ENCODE data around the gene CAP1.
"Not testable (repeated sequence)": the region's sequence is repeated elsewhere in the genome, so short reads cannot be mapped to it uniquely, and the experiment has no call there.

Gene CAP1

GRCh38 chr1:40059338-40059959, 18.9 kb downstream of the CAP1 start:
- peak; percentile 37 for DNase-seq

GRCh38 chr1:40059960-40060750, 19.6 kb downstream of the CAP1 start:
- DNase-seq: no peak

- DNase-seq: no peak
Observed at GRCh38 chr1:40064797-40065499, 24.4 kb downstream of the CAP1 start.

GRCh38 chr1:40067023-40067422, 26.5 kb downstream of the CAP1 start:
- no peak for DNase-seq

GRCh38 chr1:40067851-40068250, 27.3 kb downstream of the CAP1 start:
- DNase-seq: no peak

GRCh38 chr1:40072142-40072541, 31.6 kb downstream of the CAP1 start:
- no peak for DNase-seq

GRCh38 chr1:40073062-40073461, 32.5 kb downstream of the CAP1 start:
- no peak for DNase-seq

- DNase-seq: no peak
Observed at GRCh38 chr1:40075266-40075665, 34.7 kb downstream of the CAP1 start.

- DNase-seq: no peak
Observed at GRCh38 chr1:40076895-40077312, 36.4 kb downstream of the CAP1 start.

GRCh38 chr1:40078512-40079333, 38.2 kb downstream of the CAP1 start:
- DNase-seq: peak; percentile 42

- no peak for DNase-seq
Observed at GRCh38 chr1:40079774-40080400, 39.4 kb downstream of the CAP1 start.

GRCh38 chr1:40081871-40082270, 41.3 kb downstream of the CAP1 start:
- DNase-seq: no peak

- not testable (repeated sequence) for DNase-seq
Observed at GRCh38 chr1:40084750-40085149, 44.2 kb downstream of the CAP1 start.

GRCh38 chr1:40090652-40091355, 50.3 kb downstream of the CAP1 start:
- no peak for DNase-seq

- DNase-seq: no peak
Observed at GRCh38 chr1:40092241-40092640, 51.7 kb downstream of the CAP1 start.

GRCh38 chr1:40092706-40093639, 52.4 kb downstream of the CAP1 start:
- no peak for DNase-seq

GRCh38 chr1:40094466-40095110, 54.1 kb downstream of the CAP1 start:
- DNase-seq: no peak

- DNase-seq: no peak
Observed at GRCh38 chr1:40095806-40096205, 55.3 kb downstream of the CAP1 start.

- DNase-seq: no peak
Observed at GRCh38 chr1:40096646-40096976, 56.1 kb downstream of the CAP1 start.

Measured in central memory CD4-positive, alpha-beta T cell (primary cell).